ENCODE measurements around the gene LINGO1. TPM values are rescaled to one million over a fixed set of nuclear protein-coding genes. Genes with fewer than 3 reads are reported as not detected.

Gene LINGO1
- total RNA-seq, 2 experiments from 2014 or later: not detected

- POLR2A ChIA-PET: no interaction called here
- no peak for DNase-seq
- Mint-ChIP-seq H3K27ac (no peak overlapping the region), H3K9me3 (no peaks in the 10 kb centered on the region), H3K4me1 (no peaks in the 10 kb centered on the region), H3K4me3 (no peak overlapping the region), H3K36me3 (ENCODE audit: low read depth) (no peaks in the 10 kb centered on the region), H3K27me3 (no peaks in the 10 kb centered on the region)
- CTCF ChIA-PET: no interaction called here
These were observed 19.6 kb downstream of the LINGO1 start for GRCh38 chr15:77612958-77613601.

DNA sequence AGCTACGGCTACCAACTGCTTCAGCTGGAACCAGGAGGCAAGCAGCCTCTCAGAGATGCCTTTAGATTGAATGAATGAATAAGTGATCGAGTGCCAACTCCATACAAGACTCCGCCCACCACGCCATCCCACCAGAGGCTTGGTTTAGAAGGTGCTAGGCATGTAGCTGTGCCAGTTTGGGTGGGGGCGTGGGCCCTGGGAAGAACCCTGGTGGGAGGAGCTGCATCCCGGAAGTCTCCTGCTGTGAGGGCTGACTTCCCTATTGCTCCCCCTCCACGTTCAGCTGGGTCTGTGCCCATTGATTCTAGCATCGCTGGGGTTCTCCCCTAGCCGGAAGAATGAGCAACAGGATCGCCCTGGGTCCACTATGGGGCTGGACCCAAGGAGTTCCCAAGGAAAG, 20.9 kb downstream of the LINGO1 start:
- Mint-ChIP-seq H3K27me3 (no peaks in the 10 kb centered on the region), H3K4me3 (no peak overlapping the region), H3K36me3 (ENCODE audit: low read depth) (no peaks in the 10 kb centered on the region), H3K4me1 (no peaks in the 10 kb centered on the region), H3K9me3 (no peaks in the 10 kb centered on the region), H3K27ac (no peak overlapping the region)
- POLR2A ChIA-PET: no interaction called here
- CTCF ChIA-PET: interaction anchor here (0.6 kb wide), 1 partner anchor 524 kb away, joined by 3 read pairs; no protein-coding TSS in a partner anchor
- DNase-seq: no peak

- no peak overlapping the region for H3K27ac Mint-ChIP-seq
- CTCF ChIA-PET: interaction anchor here (1.0 to 1.7 kb wide), 2 partner anchors 10 to 23 kb away, joined by 3 to 4 read pairs; no protein-coding TSS in a partner anchor
- no peak for DNase-seq
- H3K27me3 Mint-ChIP-seq: no peaks in the 10 kb centered on the region
- H3K4me1 Mint-ChIP-seq: no peaks in the 10 kb centered on the region
- POLR2A ChIA-PET: no interaction called here
- H3K36me3 Mint-ChIP-seq (ENCODE audit: low read depth): no peaks in the 10 kb centered on the region
- no peaks in the 10 kb centered on the region for H3K9me3 Mint-ChIP-seq
- H3K4me3 Mint-ChIP-seq: no peak overlapping the region
These were observed 22.0 kb downstream of the LINGO1 start for GRCh38 chr15:77610731-77611130.

- Mint-ChIP-seq H3K9me3 (no peaks in the 10 kb centered on the region), H3K27ac (no peak overlapping the region), H3K36me3 (ENCODE audit: low read depth) (no peaks in the 10 kb centered on the region), H3K4me3 (no peak overlapping the region), H3K27me3 (peaks cover 5% of the 10 kb centered on the region), H3K4me1 (peaks cover 2% of the 10 kb centered on the region)
- POLR2A ChIA-PET: no interaction called here
- CTCF ChIA-PET: interaction anchor here (1.5 to 1.7 kb wide), 2 partner anchors 24 to 66 kb away, joined by 4 read pairs; no protein-coding TSS in a partner anchor
- DNase-seq: no peak
These were observed 23.2 kb downstream of the LINGO1 start for GRCh38 chr15:77609558-77609957.

DNA sequence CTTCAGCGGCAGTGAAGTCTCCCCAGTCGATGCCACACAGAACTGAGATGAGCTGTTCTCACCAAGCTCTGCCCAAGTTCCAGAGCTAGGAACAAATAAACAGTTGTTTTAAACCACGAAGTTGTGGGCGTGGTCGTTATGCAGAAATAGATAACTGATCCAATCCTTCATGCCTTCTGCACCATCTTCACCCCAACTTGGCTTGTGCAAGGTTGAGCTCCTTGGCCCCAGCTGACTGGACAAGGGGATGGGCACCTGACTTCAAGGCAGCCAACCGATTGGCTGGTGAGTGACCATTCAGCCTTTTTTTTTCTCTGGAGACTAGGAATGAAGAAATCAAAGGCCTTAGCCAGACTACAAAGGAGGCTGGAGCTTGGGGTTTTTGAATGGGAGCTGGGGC, 23.9 kb downstream of the LINGO1 start:
- H3K36me3 Mint-ChIP-seq (ENCODE audit: low read depth): no peaks in the 10 kb centered on the region
- no peak overlapping the region for H3K27ac Mint-ChIP-seq
- DNase-seq: no peak
- ChIA-PET CTCF (interaction anchor here (1.5 kb wide), 1 partner anchor 65 kb away, joined by 4 read pairs; no protein-coding TSS in a partner anchor), POLR2A (no interaction called here)
- H3K4me1 Mint-ChIP-seq: peaks cover 2% of the 10 kb centered on the region
- no peaks in the 10 kb centered on the region for H3K9me3 Mint-ChIP-seq
- H3K4me3 Mint-ChIP-seq: no peak overlapping the region
- peaks cover 7% of the 10 kb centered on the region for H3K27me3 Mint-ChIP-seq

DNA sequence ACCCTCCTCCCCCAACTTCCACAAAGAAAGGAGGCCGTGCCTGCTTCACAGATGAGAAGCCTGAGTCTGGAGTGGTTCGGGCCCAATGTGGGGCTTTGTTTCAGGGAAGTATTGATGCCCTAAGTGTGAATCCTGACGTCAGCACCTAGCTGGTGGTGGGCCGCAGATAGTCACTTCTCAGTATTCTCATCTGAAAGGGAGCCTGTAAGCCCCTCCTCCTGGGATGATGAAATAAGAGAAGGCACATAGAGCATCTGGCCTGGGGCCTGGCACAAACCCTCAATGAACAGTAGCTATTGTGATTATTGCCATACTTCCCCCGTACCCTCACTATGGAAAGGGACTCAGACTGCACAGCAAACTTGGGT, 24.8 kb downstream of the LINGO1 start:
- H3K27me3 Mint-ChIP-seq: peaks cover 7% of the 10 kb centered on the region
- H3K4me3 Mint-ChIP-seq: no peak overlapping the region
- ChIA-PET POLR2A (no interaction called here), CTCF (interaction anchor here (1.2 to 1.4 kb wide), 2 partner anchors 12 to 15 kb away, joined by 3 to 4 read pairs; no protein-coding TSS in a partner anchor)
- H3K27ac Mint-ChIP-seq: no peak overlapping the region
- no peak for DNase-seq
- no peaks in the 10 kb centered on the region for H3K9me3 Mint-ChIP-seq
- peaks cover 2% of the 10 kb centered on the region for H3K4me1 Mint-ChIP-seq
- no peaks in the 10 kb centered on the region for H3K36me3 Mint-ChIP-seq (ENCODE audit: low read depth)

DNA sequence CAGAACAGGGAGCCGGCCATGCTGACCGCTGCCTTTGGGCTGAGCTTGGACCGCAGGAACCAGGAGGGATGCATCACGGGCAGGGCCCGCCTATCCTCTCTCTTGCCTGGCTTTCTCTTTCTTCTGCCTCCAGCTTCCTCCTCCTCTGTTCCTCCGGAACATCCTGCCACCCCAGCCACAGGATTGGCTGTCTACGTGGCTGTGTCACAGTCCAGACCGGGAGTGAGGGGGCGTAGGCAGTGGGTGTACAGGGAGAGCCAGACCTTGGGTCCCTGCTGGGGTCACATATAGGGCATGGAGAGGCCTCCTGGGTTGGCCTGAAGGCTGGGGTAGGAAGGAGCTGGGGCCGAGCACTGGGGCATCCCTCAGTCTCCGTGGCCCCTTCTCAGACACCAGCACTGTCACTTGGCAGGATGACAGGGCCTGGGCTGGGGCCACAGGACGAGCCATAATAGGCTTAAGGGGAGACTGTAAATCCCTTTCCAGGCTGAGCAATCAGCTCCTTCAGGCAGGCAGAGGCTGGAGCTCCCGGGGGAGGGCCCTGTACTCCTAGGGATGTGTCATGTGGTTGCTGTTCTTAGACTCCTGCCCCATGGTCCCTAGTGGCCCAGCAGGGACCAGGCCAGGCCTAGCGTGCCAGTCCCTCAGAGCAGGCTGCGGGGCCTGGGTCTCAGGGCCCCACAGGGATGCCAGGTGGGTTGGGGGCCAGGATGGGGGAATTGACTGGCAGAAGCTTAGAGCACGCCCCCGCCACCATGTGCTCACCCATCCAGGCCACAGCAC, 25.4 kb downstream of the LINGO1 start:
- no peaks in the 10 kb centered on the region for H3K36me3 Mint-ChIP-seq (ENCODE audit: low read depth)
- POLR2A ChIA-PET: no interaction called here
- CTCF ChIA-PET: interaction anchor here (1.2 to 1.4 kb wide), 2 partner anchors 12 to 14 kb away, joined by 3 to 4 read pairs; no protein-coding TSS in a partner anchor
- H3K27ac Mint-ChIP-seq: no peak overlapping the region
- no peak overlapping the region for H3K4me3 Mint-ChIP-seq
- peaks cover 7% of the 10 kb centered on the region for H3K27me3 Mint-ChIP-seq
- H3K9me3 Mint-ChIP-seq: no peaks in the 10 kb centered on the region
- peaks cover 2% of the 10 kb centered on the region for H3K4me1 Mint-ChIP-seq
- DNase-seq: no peak

- no peaks in the 10 kb centered on the region for H3K36me3 Mint-ChIP-seq (ENCODE audit: low read depth)
- no peaks in the 10 kb centered on the region for H3K9me3 Mint-ChIP-seq
- no peak overlapping the region for H3K4me3 Mint-ChIP-seq
- CTCF ChIA-PET: no interaction called here
- no peak overlapping the region for H3K27ac Mint-ChIP-seq
- H3K4me1 Mint-ChIP-seq: peaks cover 2% of the 10 kb centered on the region
- DNase-seq: no peak
- POLR2A ChIA-PET: no interaction called here
- peaks cover 7% of the 10 kb centered on the region for H3K27me3 Mint-ChIP-seq
These were observed 26.3 kb downstream of the LINGO1 start for GRCh38 chr15:77606142-77607034.

DNA sequence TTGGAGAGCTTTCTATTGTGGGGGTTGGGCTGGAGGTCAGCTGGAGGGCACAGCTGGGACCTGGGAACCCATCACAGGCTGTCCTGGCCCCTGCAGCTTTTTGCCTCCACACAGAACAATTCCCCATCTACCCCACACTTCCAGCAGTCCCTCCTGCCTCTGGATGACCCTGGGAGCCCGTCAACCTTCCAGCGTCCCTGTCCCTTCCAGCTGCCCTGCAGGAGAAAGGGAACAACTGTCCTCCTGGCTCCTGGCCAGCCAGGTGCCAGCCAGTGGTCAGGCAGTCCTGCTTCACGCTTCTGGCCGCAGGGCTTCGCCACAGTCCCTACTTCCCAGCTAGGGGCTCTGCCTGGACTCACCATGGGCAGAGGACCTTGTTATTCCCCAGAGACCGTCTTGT, 27.2 kb downstream of the LINGO1 start:
- POLR2A ChIA-PET: no interaction called here
- no peak for DNase-seq
- CTCF ChIA-PET: no interaction called here
- Mint-ChIP-seq H3K9me3 (no peaks in the 10 kb centered on the region), H3K27me3 (peaks cover 7% of the 10 kb centered on the region), H3K4me3 (no peak overlapping the region), H3K36me3 (ENCODE audit: low read depth) (no peaks in the 10 kb centered on the region), H3K4me1 (peaks cover 2% of the 10 kb centered on the region), H3K27ac (no peak overlapping the region)

- H3K4me1 Mint-ChIP-seq: peaks cover 2% of the 10 kb centered on the region
- H3K36me3 Mint-ChIP-seq (ENCODE audit: low read depth): no peaks in the 10 kb centered on the region
- H3K27me3 Mint-ChIP-seq: peaks cover 7% of the 10 kb centered on the region
- no peak overlapping the region for H3K27ac Mint-ChIP-seq
- ChIA-PET POLR2A (no interaction called here), CTCF (no interaction called here)
- DNase-seq: no peak
- H3K9me3 Mint-ChIP-seq: no peaks in the 10 kb centered on the region
- no peak overlapping the region for H3K4me3 Mint-ChIP-seq
These were observed 27.7 kb downstream of the LINGO1 start for GRCh38 chr15:77604973-77605372.

GRCh38 chr15:77603611-77604336, 28.9 kb downstream of the LINGO1 start:
- ChIA-PET POLR2A (no interaction called here), CTCF (interaction anchor here (0.5 kb wide), 1 partner anchor 641 kb away, joined by 3 read pairs; no protein-coding TSS in a partner anchor)
- Mint-ChIP-seq H3K36me3 (ENCODE audit: low read depth) (no peaks in the 10 kb centered on the region), H3K4me1 (peaks cover 2% of the 10 kb centered on the region), H3K27ac (no peak overlapping the region), H3K9me3 (no peaks in the 10 kb centered on the region), H3K4me3 (no peak overlapping the region), H3K27me3 (peaks cover 7% of the 10 kb centered on the region)
- no peak for DNase-seq

DNA sequence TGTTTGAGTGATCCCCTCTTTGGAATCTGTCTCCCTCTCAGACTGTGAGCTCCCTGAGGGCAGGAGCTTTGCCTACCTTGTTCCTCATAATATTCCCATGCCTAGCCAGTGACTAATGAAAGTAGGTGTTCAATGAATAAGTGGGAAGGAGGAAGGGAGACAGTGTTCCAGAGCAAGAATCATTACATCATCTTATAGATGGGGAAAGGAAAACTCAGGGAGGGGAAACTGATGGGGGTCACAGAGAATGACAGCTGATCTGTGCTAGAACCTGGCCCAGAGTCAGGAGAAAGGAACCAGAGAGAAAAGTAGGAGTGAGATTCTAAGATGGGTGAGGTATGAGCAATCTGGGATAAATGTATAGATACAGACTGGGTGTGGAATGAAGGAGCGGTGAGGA, 29.9 kb downstream of the LINGO1 start:
- no peaks in the 10 kb centered on the region for H3K36me3 Mint-ChIP-seq (ENCODE audit: low read depth)

More for the DNA sequence above, 29.9 kb downstream of the LINGO1 start:
- CTCF ChIA-PET: no interaction called here
- Mint-ChIP-seq H3K4me1 (peaks cover 2% of the 10 kb centered on the region), H3K27ac (no peak overlapping the region), H3K9me3 (no peaks in the 10 kb centered on the region), H3K27me3 (peaks cover 7% of the 10 kb centered on the region), H3K4me3 (no peak overlapping the region)
- DNase-seq: no peak
- POLR2A ChIA-PET: no interaction called here
